ENCODE results near the gene KLF12.

DNA sequence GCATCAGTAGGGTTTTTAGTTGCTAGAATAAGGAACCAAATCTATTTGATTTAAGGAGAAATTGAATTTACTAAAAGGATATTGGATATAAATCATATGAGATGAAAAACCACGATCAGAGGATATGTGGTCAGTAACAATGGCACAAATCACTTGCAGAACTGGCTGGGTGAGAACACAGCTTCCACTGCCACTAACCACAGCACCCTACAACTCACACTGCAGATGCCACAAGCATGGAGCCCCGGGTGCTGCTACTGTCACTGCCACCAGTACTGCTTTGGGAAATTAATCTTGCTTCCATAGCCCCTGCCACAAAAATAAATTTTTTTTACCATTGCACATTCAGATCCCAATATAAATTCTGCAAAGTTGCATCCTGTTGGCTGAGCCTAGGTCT is 40.6 kb upstream of the KLF12 start:
- TF ChIP-seq EZH2 (IDR thresholded peaks at IDR 0.05) (no peak), CTCF (IDR thresholded peaks at IDR 0.05) (no peak), EZH2phosphoT487 (IDR thresholded peaks at IDR 0.05) (no peak)
